NOMO-1 treated with DMSO at 0.1 percent for 48 hours (cell line): ENCODE measurements around the gene KLRF1.

Source experiments
- DNase-seq: peaks from one replicate; lab custom pipeline; 2025; ENCODE audit not compliant: unreplicated experiment; lab: John Stamatoyannopoulos, UW

The KLRF1 gene

DNA sequence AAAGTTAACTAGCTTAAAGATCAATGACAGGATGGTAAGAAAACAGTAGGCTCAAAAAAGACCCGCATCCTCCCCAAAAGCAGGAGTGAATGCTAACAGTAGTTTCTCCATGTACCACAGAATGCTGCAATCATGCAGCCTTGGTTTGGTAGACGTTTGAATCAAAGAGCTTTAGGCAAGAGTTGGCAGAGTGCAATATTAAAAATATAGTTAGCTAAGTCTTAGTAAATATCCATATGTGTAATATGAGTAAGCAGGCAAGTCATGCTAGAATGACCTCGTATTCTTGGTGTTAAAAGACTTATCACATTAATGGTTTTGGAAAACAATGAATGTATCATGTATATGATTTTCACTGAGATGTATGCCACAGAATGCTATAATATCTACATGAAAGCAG is 18.8 kb upstream of the KLRF1 start:
- peak; percentile 38 for DNase-seq

DNA sequence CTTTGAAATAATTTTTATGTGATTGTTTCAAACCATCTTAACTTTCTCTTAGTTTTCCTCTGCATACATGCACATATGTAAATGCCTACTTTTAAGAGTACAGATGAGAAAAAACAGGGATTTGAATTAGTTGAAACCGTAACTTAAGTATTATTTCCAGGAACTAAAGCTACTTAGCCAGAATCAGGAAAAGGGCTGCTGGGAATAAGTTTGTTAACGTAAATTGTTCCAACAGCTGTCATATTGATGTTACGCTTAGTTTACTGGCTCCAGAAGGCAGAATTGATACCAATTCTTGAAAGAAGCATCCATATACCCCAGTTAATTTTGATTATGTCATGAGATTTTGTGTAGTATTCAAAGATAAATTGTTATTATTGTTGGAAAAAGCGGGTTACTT is 17.9 kb upstream of the KLRF1 start:
- DNase-seq: no peak

DNA sequence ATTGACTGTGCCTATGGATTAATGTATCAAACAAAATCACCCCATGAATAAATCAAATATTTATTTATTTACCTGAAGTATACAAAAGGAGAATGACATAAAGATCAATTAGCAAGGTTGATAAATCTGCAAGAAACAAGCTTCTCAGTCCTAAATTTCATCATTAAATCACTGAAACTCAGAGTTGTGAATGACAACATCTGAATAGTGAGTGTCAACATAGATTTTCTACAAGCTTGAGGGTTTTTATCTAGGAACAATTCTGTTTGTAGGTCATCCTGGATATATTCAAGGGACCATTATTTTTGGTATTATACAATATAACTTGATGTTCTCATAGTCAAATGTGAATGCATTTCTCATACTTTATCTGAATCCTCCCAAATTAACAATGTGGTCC is 17.4 kb upstream of the KLRF1 start:
- no peak for DNase-seq

DNA sequence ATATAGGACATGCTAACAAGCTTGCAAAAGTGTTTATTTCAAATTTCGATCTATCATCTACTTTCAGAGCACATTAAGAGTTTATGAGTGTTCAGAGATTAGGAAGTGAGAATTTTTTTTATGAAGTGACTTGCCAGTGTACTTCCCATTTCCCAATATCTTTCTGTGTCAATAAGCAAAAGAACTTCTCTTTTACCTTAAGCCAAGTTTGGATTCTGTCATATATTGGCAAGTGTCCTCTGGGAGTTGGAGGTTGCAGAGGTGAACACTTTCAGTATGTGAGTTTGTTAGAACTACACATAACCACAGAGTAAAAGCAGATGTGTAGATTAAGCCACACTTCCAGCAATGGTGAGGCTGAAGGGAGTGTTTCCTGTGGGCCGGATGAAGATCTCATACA is 16.6 kb upstream of the KLRF1 start:
- DNase-seq: peak; percentile 92

DNA sequence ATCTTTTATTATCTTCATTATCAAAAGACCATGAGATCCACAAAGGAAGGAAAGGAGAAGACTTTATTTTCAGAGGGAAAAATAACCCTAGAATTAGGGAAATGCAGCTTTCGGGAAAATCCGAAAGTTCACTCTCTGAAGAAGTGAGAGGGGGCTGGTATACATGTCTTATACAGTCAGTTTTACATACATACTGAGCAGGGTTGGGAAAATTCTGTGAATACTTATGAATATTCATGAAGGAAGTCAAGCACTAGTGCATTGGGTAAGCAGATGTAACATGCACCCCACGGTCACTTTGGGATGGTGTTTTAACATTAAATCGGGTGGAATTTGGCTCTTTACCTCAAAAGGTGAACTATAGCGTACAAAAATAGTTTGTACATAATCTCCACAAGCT is 15.7 kb upstream of the KLRF1 start:
- DNase-seq: no peak

DNA sequence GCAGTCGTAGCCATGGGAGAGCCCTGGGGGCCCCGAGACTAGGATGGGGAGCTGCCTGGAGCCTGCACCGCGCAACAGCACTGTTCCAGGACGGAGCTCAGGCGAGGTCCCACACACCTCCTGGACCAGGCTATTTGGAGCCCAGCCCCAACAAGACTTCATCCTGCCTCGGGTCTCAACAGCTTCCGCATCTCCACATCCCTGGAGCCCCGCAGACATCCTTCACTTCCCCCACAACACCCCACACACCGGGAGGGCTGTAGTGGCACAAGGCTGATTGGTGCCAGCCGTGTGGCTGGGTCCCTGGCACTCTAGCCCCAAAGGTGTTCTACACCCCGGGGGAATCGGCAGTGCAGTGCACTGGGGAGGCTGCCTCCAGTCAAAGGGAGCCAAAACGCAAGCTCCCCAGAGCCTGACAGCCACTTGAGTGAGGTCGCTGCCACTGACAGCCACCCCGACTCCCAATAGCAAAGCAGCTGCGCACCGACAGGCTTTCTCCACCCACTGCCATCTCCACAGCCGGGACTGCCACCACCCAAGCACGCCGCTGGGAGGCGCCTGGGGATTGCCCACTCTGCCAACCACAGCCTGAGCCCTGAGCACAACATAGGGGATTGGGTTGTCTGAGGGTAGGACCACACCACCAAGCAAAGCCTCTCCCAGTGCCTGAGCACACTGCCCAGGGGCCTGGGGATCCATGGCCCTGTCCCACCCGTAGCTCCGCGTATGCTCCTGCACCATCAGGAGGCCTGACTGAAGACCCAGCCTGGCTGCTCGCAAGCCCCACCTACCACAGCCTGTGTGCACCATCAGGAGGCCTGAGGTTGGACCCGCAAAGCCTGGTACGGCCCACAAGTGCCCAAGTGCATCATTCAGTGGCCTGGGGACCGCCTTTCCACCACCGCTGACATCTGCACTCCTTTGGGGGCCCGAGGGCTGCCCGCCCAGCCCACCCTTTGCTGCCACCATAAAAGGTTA is 13.2 kb upstream of the KLRF1 start:
- DNase-seq: peak; percentile 57

DNA sequence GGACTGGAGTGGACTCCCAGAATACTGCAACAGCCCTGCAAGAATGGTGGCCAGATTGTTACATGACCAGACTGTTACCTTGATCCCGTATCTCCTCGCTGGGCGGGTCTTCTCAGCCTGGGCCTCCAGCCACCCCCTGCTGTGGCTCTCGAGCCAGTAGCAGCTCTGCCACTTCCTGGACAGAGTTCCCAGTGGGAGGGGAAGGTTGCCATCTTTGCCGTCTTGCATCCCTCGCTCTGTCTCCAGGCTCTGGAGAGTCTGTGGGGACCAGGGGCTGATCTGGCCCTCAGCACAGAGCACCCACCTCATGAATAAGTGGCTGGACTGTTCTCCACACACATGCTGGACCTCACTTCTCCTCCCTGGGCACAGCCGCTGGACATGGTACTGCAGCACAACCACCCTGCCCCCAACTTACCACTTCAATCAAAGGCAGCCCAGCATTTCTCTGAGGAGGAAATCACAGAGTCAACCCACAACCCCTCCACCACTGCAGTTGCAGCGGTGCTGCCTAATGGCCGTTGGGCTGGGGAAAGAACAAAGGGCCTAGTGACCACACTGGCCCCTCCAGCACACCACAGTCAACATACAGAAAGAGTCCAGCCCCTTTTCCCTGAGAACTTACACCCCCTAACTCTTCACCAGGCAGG is 6.9 kb upstream of the KLRF1 start:
- no peak for DNase-seq

DNA sequence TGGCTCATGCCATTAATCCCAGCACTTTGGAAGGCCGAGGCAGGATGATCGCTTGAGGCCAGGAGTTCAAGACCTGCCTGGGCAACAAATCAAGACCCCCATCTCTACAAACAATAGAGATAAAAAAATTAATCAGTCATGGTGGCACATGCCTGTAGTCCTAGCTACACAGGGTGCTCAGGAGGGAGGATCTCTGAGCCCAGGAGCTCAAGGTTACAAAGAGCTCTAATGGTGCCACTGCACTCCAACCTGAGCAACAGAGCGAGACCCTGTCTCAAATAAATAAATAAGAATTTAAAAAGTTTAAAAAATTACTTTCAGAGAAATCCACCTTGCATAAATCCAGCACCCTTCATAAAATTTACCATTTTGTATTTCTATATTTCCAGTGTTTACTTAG is 2.2 kb downstream of the KLRF1 start:
- DNase-seq: no peak

DNA sequence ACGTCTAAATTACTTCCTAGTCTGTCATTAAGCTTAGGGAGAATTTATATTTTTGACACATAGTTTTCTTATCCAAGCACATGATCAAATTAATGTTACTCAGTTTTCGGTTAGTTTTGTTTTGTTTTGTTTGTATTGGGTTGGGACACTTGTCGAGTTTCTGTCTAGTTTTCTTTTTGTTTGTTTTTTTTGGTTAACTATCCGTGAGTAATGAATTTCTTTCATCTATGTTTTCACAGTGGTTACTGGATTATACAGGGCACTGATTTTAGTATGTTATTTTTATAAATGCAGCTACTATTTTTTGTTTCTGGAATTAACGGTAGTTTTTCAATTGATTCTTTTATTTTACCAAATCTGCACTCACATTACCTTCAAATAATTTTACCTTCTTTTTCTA is 2.7 kb downstream of the KLRF1 start:
- DNase-seq: no peak

DNA sequence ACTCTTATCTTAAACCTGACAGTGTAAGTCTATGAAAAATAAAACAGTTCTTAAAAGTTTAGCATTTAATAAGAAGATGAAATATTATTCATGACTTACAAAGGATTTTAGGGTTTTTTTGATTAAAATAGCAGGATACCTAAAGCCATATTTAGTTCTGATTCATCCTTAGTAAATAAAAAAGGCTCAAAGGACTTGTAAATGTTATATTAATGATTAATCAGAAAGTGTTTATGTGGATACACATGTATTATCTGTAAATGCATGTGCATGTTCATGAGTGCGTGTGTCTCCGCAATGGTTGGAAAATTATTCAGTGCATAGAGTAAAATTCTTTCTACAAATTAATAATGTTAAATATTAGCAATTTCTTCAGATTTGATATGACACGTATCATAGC is 4.4 kb downstream of the KLRF1 start:
- no peak for DNase-seq

DNA sequence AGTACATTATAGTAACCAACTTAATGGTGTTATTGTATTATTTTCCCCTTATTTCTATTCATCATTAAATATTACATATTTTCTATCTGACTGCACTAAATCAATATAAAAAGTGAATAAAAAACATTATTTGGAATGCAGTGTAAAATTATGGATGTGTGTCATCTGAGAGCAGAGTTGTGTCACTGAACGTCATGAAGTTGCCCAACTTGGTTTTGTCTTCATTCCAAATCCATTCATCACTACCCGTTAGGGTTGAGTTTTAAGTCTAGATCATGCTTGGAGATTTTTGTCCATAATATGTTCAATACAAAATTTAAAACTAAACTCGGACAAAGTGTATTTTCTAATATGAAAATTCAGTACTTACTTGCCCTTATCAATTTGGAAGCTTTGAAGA is 16.1 kb downstream of the KLRF1 start:
- no peak for DNase-seq

DNA sequence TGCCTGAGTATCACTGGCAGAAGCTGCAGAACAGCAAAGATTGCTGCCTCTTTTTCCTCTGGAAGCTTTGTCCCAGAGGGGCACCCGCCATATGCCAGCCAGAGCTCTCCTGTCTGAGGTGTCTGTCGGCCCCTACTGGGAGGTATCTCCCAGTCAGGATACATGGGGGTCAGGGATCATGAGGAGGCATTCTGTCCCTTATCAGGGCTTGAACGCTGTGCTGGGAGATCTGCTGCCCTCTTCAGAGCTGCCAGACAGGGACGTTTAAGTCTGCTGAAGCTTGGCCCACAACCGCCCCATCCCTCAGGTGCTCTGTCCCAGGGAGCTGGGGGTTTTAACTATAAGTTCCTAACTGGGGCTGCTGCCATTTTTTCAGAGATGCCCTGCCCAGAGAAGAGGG is 21.6 kb downstream of the KLRF1 start:
- no peak for DNase-seq

DNA sequence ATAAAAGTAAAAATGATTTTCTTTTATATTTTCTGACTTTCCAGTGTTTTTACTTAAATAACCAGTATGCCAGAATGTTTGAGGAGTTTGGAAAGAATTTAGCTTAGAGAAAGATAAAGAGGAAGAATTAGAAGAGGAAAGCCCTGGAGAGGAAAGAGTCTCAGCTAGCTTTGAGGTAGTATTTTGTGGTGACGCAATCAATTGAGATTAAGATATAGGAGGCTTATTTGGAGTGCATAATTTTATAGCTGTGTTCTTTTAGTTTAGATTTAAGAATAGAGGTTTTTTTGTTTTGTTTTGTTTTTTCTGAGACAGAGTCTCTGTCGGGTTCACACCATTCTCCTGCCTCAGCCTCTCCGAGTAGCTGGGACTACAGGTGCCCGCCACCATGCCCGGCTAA is 23.8 kb downstream of the KLRF1 start:
- DNase-seq: peak; percentile 16

DNA sequence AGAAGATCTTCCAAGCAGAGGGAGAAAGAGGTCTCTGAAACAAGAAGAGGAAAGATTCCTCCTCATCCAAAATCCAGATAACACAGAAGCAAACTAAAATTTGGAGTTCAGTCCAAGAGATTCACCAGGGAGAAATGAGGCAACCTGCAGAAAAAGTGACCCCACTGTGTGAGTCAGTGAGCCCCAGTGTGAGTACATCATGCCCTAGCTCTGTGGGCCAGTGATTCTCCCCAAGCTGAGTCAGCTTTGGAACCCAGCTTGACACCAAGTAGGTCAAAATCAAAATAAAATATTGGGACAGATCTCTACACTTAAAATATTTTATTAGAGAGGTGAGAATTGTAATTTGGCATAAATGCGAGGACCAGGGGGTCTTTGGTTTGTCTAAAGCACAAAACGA is 24.6 kb downstream of the KLRF1 start:
- DNase-seq: no peak

DNA sequence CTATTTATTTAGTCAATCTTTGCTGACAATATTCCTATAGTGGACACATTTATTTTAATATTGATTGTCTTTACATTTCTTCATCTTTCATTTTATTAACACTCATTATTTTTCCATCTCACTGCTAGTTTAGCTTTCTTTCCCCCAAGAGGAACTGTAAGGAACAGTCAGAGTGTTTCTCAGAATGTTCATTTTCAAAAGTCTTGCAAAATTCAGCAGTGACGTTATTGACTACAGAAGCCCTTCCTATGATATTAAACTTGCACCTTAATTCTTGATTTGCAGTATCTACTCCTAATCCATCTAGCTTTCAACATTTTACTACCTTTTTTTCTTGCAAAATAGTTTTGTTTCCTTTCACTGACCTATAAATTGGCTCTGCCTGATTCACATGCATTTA is 28.9 kb downstream of the KLRF1 start:
- no peak for DNase-seq

DNA sequence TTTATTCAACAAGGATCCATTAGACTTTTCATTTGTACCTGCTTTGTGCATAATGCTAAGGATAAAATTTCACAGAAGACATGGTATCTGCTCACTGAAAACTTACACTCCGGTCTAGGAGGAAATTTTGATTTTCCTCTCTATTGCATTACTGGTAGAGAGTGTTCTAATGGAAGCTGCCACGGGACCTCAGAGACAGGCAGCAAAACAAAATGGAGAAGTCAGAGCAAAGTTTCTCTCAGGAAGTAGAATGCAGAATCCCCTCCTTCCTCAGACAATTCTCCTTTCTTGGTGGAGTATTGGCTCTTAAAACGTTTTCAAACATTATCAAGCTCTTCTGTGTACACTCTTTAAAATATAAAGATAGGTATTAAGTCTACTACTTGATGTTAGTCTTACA is 29.6 kb downstream of the KLRF1 start:
- DNase-seq: peak; percentile 36

DNA sequence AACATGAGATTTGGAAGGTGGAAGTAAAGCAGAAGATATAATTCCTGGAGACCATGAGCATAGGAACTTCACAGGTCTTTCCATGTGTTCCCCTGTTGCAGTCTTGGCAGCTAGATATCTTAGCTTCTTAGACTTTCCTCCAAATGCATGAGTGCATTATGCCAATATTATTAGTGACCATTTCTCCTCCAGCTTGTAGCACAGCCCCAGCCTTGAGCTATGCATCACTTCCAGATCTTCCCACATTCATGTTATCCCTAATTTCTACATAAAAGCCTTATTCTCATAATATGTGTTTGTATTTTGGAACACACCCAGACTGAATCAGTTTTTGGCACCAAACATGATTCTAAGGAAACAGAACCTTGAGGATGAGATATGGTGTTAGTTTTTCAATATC is 30.9 kb downstream of the KLRF1 start:
- no peak for DNase-seq

DNA sequence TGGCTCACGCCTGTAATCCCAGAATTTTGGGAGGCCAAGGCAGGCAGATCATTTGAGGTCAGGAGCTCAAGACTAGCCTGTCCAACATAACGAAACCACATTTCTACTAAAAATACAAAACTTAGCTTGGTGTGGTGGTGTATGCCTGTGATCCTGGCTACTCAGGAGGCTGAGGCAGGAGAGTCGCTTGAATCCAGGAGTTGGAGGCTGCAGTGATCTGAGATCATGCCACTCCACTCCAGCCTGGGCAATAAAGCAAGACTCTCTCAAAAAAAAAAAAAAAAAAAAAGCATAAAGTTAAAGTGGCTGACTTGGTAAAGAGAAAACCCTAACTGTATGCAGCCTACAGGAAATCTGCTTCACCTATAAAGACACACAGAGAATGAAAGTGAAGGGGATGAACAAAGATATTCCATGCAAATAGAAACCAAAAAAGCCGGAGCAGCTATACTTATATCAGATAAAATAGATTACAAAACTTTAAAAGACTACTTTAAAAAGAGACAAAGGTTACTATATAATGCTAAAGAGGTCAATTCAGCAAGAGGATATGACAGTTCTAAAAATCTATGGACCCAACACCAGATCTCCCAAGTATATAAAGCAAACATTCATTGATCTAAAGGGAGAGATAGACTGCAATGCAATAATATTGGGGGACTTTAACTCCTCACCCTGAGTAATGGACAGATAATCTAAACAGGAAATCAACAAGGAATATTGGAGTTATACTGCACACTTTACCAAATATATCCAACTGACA is 37.8 kb downstream of the KLRF1 start:
- peak; percentile 21 for DNase-seq

DNA sequence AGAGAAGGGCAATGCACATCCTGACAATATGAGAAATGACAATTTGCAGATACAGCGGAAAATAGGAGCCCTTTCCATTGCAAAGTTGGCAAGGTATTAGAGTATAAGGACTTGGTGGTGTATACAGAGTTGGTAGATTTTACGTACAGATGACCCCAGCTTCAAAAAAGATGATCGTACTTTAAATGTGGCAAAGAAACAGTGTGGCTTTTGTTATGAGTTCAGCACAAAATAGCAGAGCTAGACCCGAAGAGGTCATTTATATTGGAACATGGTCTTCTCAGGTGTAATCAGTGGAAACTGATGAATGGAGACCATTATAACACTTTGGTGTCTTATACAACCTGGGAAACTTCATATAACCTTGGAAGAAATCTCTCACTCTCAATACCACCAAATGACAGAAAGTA is 39.6 kb downstream of the KLRF1 start:
- no peak for DNase-seq

DNA sequence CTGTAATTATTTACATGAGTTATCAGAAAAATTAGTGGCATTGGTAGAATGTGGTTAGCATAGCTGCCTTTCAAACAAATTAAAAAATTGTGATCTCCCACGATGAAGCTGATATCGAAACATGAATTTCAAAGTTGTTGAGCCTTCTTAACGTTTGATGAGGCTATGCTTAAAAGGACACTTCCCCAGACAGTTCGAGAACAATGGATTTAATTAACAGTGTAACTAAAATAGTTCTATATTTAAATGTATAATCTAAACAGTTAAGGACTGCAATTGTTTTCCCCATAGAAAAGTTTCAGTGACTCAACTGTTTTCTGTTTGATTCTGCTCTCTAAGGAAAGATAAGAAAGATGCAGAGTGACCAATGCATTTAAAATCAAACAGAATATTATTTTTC is 40.2 kb downstream of the KLRF1 start:
- no peak for DNase-seq

DNA sequence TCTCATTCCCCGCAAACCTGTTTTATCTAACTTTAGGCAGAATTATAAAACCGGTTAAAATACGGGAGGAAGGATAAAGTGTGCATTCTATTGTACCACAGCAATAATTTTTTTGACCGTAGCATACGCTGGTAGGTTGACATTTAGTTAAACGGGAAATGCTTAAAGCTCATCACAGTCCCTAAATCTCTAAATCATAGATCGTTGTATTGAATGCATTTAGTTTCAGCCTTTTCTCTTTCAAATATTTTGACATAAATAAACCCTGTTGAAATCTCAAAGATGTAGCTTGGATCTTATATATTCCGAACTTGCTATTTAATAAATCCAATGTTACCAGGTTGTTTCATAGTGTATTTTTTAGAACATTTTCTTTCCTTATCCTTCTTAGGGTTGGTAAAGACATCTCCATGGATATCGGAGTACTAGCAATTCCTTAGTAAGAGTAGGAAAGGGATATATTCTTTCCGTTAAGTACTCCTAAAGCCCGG is 41.1 kb downstream of the KLRF1 start:
- peak; percentile 19 for DNase-seq

DNA sequence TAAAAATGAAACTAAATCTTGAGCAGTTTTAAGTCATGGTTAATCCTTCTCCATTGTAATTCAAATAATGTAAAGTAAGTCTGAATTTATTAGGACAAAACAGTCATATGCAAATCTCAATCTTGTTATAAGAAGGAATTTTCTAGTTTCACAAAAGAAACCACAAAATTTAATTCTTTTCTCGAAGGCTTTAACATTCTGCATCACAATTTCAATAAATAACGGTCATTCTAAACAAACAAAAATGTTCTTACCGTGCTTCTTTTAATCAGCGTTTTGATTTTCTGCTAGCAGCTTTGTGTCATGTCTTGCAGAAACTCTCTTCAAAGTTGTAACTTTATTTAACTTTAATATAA is 41.6 kb downstream of the KLRF1 start:
- no peak for DNase-seq
